Fibroblast of skin of right quadriceps (primary cell): ENCODE results near the gene PSD2.
"Not testable (repeated sequence)": the region's sequence is repeated elsewhere in the genome, so short reads cannot be mapped to it uniquely, and the experiment has no call there.

ENCODE experiments used
- DNase-seq: peaks from one replicate; pipeline ENCODE4 v3.0.0-alpha.2; 2013

Gene PSD2

DNA sequence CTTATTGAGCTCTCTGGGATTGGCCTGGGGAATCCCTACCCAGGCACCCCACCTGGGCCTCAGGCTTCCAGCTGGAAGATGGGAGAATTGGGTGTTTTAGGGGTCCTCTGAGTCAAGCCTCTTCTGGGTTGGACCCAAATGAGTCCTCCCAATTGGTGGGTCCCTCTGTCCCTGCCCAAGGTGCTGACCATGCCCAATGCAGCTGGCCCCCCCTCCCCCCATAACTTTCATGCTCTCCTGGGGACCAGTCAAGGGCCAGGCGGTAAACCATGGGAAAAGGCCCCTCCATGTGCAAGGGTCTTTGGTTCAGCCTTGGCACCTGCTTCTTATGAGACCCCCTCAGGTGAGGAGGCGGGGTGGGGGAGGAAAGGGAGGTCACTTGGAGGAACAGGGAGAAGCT lies 3.4 kb upstream of the PSD2 start:
- DNase-seq: no peak

DNA sequence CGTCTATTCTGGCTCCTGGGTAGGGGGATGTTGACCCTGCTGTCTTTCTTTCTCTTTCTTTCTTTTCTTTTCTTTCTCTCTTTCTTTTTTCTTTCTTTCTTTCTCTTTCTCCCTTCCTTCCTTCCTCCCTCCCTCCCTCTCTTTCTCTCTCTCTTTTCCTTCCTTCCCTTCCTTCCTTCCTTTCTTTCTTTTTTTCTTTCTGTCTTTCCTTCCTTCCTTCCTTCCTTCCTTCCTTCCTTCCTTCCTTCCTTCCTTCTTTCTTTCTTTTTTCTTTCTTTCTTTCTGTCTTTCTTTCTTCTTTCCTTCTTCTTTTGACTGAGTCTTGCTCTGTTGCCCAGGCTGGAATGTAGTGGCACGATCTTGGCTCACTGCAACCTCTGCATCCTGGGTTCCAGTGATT lies 3.0 kb upstream of the PSD2 start:
- not testable (repeated sequence) for DNase-seq

DNA sequence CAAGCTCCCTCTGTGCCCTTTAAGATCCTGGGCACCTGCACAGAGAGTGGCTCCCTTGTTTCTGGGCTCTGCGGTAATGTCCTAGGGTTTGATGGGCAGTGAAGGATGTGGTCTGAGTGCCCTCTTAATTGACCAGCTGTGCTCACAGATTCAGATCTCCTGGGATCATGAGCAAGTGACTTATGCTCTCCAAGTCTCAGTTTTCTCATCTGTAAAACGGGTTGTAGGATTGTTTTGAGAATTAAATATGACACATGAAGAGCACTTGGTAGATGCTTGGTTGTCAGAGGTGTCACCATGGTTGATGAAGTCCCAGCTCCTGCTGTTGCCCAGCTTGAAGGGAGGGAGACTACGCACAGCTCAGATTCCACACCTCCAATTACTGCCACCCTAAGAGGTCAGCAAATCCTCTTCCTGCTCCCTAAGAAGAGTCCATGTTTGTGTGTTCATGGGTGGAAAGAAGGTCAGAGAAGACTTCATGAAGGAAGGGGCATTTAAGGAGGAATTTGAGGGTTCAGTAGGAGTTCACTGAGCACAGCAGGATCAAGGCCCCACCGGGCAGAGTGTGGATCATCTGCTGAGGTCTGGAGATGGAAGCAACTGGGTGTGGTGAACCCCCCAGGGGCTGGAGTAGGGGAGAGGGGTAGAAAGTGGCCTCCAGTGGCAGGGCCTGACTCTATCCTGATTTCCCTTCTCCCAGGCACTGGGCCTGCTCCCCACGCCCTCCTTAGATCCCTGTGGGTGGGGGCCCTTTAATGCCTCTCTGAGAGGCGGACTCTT lies 1.4 kb upstream of the PSD2 start:
- DNase-seq: no peak

DNA sequence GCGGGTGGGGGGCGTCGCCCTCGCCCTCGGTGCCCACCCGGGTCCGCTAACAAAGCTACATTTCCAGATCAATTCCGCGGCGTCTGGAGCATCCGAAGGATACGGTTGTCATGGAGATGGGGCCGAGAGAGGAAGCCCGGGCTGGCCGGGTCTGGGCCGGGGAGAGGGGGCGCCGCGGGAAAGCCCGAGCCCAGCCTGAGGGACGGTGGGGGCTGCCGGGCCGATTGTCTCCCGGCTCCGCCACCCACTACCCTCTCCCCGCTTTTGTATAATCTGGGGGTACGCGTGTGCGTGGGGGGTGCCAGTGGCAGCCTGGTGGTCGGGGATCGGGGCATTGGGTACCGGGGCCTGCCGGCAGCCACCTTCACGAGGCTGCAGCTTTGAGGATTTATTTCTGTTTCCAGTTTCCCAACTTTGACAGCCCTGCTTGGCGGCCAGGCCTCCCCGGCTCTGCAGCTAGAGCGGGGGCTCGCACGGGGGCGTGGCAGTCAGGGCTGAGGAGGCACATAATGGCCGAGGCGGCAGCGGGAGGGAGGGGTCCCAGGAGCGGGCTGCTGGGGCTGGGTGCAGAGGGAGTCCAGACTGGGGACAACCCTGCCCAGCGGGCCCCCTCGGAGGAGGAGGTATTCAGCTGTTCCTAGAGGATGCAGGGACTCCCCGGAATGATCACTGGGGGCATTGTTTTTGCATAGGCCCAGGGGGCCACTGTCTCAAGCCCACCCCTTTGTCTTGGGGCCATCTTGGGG lies 626 bp downstream of the PSD2 start:
- DNase-seq: no peak

DNA sequence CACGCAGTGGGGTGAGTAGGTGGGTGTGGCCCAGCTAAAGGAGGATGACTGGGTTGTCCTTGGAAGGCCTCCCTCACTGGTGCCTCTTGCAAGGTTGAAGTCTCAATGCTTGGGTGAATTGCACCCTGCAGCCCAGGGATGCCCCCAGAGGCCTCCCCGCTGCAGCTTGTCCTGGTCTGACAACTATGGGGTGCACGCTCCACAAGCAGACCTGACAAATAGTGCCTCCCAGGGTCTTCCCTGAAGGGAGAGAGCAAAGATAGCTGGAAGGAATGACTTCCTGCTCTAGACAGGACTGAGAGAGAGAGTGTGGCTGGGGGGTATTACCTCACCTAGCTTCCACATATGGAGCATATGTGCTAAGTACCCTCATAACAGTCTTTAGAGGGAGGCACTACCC lies 1.7 kb downstream of the PSD2 start:
- no peak for DNase-seq

DNA sequence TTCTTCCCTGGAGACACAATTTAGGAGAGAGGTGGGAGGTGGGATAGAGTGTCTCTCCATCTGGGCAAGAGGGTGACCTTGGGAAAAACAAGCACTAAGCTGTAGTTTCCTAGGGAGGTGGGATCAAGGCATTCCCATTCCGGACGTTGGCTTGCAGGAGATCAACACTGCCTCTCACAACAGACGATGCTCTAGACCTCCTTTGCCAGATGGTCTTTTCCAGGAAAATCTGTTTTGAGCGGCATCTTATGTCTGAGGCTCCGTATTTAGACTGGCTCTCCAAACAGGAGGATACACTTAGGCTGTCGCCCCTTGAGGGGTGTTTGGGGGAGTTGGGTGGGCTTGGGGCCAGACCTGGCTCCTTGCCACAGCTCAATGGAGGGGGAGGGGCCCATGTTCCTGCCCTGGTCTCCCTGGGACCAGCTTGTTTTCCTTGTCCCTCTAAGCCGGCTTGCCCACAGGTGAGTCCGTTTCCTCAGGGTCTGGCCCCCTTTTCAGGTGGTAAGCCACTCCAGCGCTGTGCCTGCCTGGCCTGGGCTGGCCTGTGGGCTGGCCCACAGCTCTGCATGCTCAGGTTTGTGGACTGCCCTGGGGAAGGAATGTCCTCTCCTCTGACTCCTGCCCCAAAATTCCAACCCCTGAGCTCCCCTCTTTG lies 2.4 kb downstream of the PSD2 start:
- DNase-seq: no peak

DNA sequence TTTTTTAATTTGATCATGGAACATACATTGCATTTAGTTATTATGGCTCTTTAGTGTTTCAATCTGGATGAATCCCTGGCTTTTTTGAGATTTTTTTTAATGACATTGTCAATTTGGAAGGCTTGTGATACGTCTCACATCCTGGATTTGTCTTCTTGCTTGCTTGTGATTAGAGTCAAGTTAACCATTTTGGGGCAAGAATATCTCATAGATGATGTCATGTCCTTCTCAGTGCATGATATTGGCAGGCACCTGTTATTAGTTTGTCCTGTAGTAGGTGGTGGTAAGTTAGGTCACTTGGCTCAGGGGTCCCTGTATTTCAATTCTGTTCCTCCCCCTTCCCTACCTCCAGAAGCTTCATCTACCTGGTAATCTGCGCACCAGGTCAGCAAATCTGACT lies 3.3 kb downstream of the PSD2 start:
- DNase-seq: no peak

DNA sequence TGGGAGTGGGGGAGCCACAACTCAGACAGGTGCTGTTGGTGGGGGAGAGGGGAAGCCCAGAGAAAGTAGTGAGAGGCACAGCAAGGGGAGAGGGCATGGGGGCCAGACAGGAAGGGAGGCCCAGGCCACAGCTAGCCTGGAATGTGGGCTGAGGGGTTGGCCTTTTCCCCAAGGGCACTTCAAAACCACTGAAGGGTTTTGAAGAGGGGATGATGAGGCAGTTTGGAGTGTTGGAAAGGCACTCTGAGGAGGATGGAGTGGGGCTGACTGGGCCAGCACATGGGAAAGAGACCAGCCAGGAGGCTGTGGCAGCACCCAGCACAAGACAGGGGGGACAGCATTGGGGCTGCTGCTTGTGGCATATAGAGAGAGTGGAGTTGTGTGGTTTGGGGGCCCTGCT lies 3.8 kb downstream of the PSD2 start:
- DNase-seq: no peak

DNA sequence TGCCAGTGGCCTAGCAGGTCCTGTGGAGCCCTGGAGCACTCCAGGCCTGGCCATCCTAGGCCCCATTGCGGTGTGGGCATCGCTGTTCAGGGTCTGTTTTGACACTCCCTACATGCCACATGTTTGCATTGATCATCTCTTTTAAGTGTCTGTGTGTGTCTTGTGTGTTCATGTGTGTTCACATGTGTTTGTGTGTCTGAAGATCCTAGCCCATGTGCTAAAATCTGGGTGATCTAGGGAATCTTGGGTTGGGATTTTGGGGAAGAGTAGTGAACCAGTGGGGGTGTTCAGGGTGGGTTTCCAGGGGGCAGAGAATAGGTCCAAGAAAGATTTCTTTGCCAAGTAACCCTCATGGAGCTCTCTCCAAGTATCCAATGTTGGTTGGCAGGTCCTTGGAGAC lies 8.4 kb downstream of the PSD2 start:
- DNase-seq: no peak

DNA sequence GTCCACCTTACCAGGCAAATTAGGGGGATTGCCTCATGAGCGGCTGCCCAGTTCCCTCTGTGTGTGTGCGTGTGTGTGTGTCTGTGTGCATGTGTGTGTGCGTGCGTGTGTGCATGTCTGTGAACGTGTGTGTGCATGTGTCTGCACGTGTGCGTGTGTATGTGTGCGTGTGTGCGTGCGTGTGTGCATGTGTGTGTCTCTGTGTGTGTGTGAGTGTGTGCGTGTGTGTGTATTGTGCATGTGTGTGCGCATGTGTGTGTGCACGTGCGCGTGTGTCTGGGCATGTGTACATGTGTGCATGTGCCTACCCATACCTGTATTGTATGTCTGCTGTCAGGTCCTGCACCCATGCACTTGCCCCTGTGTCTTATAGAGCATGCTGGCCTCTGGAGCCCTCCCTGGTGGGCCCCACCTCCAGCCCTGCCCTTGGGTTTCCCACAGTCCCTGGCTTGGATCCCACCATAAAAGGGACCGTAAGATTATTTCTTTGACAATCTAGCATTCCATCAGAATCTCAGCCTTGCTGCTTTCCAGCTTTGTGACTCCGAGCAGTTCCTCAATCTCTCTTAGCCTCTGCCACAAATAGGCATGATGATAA lies 9.3 kb downstream of the PSD2 start:
- no peak for DNase-seq

DNA sequence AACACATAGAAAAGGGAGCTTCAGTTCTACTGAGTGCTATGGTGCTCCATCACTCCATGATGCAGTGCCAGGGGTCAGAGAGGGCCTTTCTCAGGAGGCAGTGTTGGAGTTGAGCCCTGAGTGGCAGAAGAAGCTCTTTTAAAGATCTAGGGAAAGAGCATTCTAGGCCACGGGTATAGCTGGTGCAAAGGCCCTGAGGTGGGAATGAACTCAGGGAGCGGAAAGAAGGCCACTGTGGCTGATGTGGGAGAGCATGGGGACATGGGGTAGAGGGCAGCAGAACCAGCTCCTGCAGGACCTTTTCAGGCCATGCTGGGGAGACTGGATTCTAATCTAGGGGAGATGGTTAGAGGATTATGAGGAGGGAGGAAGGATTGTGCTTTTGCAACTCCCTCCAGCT lies 9.9 kb downstream of the PSD2 start:
- no peak for DNase-seq

DNA sequence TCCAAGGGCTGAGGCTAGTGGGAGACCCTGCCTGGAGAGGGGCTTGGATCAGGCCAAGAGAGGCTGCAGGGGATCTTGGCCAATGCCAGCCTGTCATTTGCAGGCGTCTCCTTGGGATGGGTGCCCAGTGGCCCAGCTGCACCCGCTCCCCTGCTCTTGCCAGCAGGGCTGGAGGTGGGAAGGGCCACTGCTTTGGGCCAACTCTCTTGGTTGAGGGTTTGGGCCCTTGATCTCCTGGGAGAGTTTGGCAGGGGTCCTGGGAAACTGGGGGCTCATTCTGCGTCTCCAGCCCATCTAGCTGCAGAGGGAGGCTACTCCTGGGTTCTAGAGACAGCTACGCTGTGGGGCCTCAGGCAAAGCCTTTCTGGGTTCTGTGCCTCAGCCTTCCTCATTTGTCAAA lies 10.5 kb downstream of the PSD2 start:
- no peak for DNase-seq

DNA sequence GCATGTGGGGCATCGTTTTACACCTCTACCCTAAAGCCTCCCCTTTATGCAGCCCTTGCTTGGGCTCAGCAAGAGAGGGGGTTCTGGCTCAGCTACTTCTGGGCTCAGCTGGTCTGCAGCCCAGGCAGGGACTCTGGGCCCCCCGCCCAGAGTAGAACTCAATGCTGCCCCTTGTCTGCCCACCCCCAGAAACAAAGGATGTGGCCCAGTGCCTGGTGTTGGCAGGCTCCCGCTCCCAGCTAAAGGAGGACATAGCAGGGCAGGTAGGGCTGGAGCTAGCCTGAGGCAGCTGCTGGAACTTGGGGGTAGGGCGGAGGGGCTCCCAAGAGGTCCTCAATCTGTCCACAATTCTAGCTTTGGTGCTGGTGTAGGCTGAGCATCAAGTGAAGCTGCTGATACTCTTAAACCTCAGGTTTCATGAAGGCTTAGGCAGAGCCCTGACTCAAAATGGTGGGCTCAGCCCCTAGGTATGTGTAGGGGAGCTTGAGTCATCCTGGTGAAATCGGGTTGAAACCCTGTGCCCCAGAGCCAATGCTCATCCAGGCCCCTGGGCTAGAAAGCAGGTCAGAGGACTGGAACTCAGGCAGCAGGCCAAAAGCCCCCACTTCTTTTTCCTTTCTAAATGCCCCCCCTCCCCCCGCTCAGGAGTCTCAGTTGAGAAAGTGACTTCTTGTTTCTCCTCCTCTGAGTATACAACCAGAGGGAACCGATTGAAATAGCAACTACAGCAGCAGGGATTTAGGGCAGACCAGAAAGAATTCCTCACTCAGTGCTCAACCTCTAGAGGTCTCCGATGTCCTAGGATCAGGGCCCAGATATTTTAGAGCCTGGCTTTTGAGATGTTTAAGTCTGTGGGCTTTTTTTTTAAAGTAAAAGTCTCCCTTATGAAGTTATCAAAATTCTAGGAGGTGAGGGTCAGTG lies 11.4 kb downstream of the PSD2 start:
- DNase-seq: no peak

DNA sequence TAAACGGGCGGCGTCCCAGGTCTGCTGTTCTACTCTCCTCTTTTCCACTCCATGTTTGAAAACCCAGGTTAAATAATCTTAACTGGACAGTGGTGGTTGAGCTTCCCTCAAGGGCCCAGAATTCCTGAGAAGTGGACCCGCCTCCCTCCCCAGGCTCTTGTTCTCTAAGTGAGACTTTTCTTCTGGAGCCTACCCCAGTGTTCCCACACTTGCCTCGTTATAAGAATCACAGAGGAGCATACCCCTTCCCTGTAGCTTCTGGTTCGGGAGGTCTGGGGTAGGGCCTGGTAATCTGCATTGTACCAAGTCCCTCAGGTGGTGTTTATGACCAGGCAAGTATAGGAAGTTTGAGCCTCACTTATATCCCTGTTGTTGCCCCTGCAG lies 12.0 kb downstream of the PSD2 start:
- no peak for DNase-seq

DNA sequence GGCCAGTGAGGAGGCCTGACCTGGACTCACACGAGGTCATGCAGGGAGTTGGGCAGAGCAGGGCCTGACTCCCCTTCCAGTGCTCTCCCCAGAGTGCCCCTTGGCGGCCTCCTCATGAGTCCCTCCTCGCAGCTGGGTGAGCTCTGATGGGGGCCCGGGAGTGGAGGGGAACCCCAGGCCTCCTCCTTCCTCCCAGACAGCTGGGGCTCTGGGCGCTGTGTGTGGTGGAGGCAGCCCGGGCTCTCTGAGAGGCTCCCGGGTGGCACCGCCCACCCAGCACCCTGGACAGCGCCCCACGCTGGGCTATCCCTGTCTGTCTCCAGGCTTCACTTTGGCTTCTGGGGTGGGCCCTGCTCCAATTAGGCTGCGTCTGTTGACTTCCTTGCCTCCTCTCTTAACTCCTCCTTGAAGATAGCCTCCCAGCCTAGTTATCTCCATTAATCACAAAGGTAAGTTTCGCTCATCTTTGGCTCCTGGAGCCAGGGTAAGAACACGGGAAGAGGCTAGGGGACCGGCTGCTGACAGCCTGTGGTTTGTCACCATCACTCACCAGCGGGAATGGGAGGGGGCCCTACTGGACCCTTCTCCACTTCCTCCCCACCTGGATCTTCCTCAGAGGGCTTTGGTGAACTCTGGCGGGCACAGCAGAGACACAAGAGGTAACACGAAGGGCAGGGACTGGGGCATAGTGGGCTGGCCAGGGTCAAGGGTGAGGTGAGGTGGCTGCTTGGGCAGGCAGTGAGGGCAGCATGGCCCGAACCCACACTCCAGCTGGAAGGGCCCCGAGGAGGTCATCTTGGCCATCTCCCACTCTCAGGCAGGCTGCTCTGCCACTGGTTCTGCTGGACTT lies 13.1 kb downstream of the PSD2 start:
- DNase-seq: peak; percentile 39

DNA sequence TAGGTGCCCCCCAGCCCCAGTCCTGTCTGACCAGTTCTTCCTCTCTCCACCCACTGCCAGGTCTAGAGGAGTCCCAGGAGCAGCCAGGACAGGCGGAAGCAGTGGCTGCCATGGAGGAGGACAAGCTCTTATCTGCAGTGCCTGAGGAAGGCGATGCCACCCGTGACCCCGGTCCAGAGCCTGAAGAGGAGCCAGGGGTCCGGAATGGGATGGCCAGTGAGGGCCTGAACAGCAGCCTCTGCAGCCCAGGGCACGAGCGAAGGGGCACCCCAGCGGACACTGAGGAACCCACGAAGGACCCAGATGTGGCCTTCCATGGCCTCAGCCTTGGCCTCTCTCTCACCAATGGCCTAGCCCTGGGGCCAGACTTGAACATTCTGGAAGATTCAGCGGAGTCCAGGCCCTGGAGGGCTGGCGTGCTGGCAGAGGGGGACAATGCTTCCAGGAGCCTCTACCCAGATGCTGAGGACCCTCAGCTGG lies 13.8 kb downstream of the PSD2 start:
- no peak for DNase-seq

DNA sequence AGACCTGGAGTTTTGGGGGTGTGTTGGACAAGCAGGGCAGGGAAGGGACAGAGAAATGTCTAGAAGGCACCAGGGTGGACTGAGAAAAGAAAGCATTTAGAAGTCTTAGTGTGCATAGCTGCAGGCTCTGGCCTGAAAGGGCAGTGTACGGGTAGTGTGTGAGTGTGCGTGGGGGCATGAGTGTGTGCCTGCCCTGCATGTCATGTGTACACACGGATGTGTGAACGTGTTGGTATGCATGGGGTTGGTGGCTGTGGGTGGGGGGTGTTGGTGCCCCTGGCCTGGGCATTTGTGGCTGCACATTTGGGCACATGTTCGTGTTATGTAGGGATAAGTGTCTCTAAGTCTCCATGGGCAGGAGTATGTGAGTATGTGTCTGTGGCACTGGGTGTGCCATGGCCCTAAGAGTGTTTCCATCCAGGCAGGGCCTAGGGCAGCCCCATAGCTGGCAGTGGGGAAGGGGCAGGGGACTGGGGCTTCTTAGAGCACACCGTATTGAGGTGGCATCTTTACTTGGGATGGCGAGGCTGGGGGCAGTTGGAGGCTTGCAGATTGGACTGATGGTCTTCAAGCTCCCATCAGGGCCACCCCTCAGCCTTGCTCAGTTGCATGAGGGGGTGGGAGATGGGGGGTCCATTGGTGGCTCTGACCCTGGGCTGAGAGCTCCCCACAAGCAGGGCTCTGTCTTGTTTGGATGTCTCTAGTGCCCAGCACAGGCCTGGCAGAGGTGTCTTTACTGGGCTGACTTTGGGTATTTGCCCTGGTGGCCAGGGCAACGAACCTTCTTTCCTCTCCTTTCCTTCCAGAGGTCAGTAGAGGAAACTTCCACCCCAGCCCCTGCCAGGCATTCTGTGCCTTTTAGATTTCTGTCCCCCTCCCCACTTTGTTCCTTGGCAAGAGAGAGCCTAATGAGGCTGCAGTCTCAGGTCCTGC lies 15.0 kb downstream of the PSD2 start:
- no peak for DNase-seq

DNA sequence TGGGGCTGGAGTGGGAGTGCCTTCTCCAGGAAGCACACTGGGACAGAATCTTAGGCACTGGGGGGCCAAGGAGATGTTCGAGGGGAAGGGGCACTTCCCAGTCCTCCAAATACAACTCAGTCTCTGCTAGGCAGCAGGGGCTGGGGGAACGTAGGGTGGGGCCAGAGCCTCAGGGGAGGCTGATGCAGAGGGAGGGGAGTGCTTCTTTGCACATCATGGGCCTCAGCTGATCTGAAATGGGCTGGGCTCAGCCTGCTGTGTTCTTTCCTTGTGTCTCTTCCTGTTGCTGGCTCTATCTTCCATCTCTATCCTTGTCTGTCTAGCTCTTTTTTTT lies 15.6 kb downstream of the PSD2 start:
- no peak for DNase-seq

DNA sequence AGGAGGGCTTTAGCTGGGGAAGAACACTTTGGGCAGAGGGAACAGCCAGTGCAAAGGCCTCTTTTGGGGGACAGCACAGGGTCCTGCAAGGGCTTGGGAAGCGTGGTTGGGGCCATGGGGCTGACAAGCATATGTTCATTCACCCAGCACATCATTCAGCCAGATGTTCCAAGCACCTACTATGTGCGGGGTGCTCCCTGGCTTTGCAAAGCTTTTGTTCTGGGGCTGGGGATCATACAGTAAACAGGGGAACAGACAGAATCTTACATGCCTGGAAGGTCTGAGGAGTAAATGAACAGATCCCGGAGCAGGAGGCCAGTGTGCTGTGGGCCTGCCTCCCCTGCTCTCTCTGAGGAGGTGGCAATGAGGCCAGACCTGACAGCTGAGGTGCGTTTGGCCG lies 16.7 kb downstream of the PSD2 start:
- no peak for DNase-seq
